HepG2 (cell line): ENCODE data around the gene FAM83G. TPM values are rescaled to one million over a fixed set of nuclear protein-coding genes. Genes with fewer than 3 reads are reported as not detected.

Source experiments
- ATAC-seq: fragments of 200-7000 bp; cut with Tn5 transposase; 3 replicates; pipeline ENCODE4 v1.9.1; 2020; ENCODE audit warnings: mild to moderate bottlenecking, moderate library complexity
- BruUV-seq: library from RNA; stranded (reverse); fragments of 400-500 nt; replicated peaks from 2 replicates; lab custom pipeline; 2021; lab: Mats Ljungman, UMichigan
- CTCF ChIA-PET: fragments of 300-600 bp; formaldehyde crosslinking; extraction: SDS; loops from one replicate; lab custom pipeline; 2021; ENCODE audit warnings: low total read pairs, inconsistent platforms, low intra/inter-chr PET ratio; lab: Yijun Ruan, JAX
- POLR2A ChIA-PET: fragments of 350-600 bp; sonication (Branson Sonifier 250); formaldehyde crosslinking; loops from one replicate; lab custom pipeline; 2020; ENCODE audit warnings: antibody characterized with exemption, inconsistent platforms; lab: Yijun Ruan, JAX
- DNase-seq: peaks from one replicate; pipeline ENCODE4 v3.0.0-alpha.2; 2015; ENCODE audit warnings: low spot score
- FAIRE-seq: peaks from 3 replicates; lab custom pipeline; 2011; peaks lifted over from hg19 to GRCh38; lab: Jason Lieb, UNC
- H2AFZ ChIP-seq: one replicate; pipeline ENCODE4 v1.6.1; 2011; ENCODE audit warnings: low read length, inconsistent platforms
- H3K27ac ChIP-seq: fragments of 300-600 bp; 3 replicates; pipeline ENCODE4 v1.8.0; 2011; ENCODE audit warnings: mixed run types, mild to moderate bottlenecking, mixed read lengths, low read length, inconsistent platforms; ENCODE audit not compliant: insufficient read depth; ENCODE audit errors: extremely low read length
- H3K27me3 ChIP-seq, 2 experiments: fragments of 200-600 bp in 1 of 2; 2 replicates in 1 of 2; 3 replicates in 1 of 2; pipeline versions ENCODE4 v1.6.0 to v1.8.0; 2011; ENCODE audit warnings: low read length in 2 of 2, mild to moderate bottlenecking in 2 of 2, moderate library complexity in 2 of 2, inconsistent platforms in 1 of 2; ENCODE audit not compliant: insufficient read depth in 2 of 2, control insufficient read depth in 1 of 2
- H3K36me3 ChIP-seq, 2 experiments: fragments of 200-600 bp in 1 of 2; replicated peaks in 1 of 2; 2 replicates in 1 of 2; 3 replicates in 1 of 2; pipeline versions ENCODE4 v1.5.1 to v1.8.0; 2011; ENCODE audit warnings: low read length in 2 of 2, inconsistent platforms in 1 of 2; ENCODE audit not compliant: insufficient read depth in 2 of 2, control insufficient read depth in 1 of 2
- H3K4me1 ChIP-seq: 2 replicates; pipeline ENCODE4 v1.5.1; 2012; ENCODE audit warnings: low read length, inconsistent platforms; ENCODE audit not compliant: insufficient read depth
- H3K4me2 ChIP-seq: 2 replicates; pipeline ENCODE4 v1.6.0; 2011; ENCODE audit warnings: low read depth, low read length, inconsistent platforms
- H3K4me3 ChIP-seq, 3 experiments: fragments of 200-600 bp in 1 of 3; sonication (generic), shearing (Covaris generic) in 1 of 3; replicated peaks in 1 of 3; 2 replicates each; pipeline ENCODE4 v1.5.1; 2011 to 2016; ENCODE audit warnings: low read length in 3 of 3, inconsistent platforms in 2 of 3, low read depth in 2 of 3, mild to moderate bottlenecking in 2 of 3, control low read depth in 1 of 3, mixed read lengths in 1 of 3; ENCODE audit not compliant: insufficient read depth in 1 of 3
- H3K79me2 ChIP-seq: one replicate; pipeline ENCODE4 v1.6.1; 2011; ENCODE audit warnings: low read length, inconsistent platforms; ENCODE audit not compliant: insufficient read depth
- H3K9ac ChIP-seq: 2 replicates; pipeline ENCODE4 v1.6.0; 2011; ENCODE audit warnings: mild to moderate bottlenecking, low read depth, low read length, inconsistent platforms; ENCODE audit not compliant: insufficient read depth
- H3K9me3 ChIP-seq: 2 replicates; pipeline ENCODE4 v1.5.1; 2012; ENCODE audit warnings: mild to moderate bottlenecking, low read length
- H4K20me1 ChIP-seq: 2 replicates; pipeline ENCODE4 v1.6.0; 2011; ENCODE audit warnings: inconsistent platforms, mild to moderate bottlenecking, low read length, moderate library complexity; ENCODE audit not compliant: insufficient read depth
- AGO2 ChIP-seq: fragments of 200-400 bp; formaldehyde crosslinking; optimal IDR thresholded peaks from 2 replicates; pipeline ENCODE3; 2017; ENCODE audit warnings: mild to moderate bottlenecking, low read depth, low read length, moderate library complexity
- RBFOX2 ChIP-seq: fragments of 200-400 bp; formaldehyde crosslinking; IDR thresholded peaks from 2 replicates; pipeline ENCODE4 v1.6.1; 2017; ENCODE audit warnings: low read depth, mild to moderate bottlenecking, low read length
- ZBED4 ChIP-seq: sonication (generic); formaldehyde crosslinking; IDR thresholded peaks from 2 replicates; pipeline ENCODE4 v1.4.0; 2020; ENCODE audit warnings: missing genetic modification reagents, borderline replicate concordance
- WGBS: methylation state at CpG from one replicate; pipeline ENCODE4 v1.1.6; 2017; ENCODE audit warnings: low lambda C conversion rate; 5-methylcytosine and 5-hydroxymethylcytosine counted together
- in situ Hi-C: cut with HindIII; loops from 2 replicates; pipeline ENCODE4 v1.10.0; 2017; ENCODE audit warnings: low pct_unique_long_range_greater_than_20kb; ENCODE audit not compliant: extremely low pct_ligation_motif_present
- intact Hi-C: fragments of 100-400 bp; cut with micrococcal nuclease; formaldehyde crosslinking; loops from one replicate; pipeline ENCODE4 v1.10.0; 2022; ENCODE audit not compliant: unreplicated experiment
- polyA plus RNA-seq, 8 experiments: library from polyadenylated mRNA; depleted of rRNA in 3 of 8; stranded (reverse) in 7 of 8; unstranded in 1 of 8; fragments of >200 nt; fragmentation: Illumina TruSeq in 4 of 8; extraction: Trizol in 4 of 8; gene quantifications; 2 replicates each; pipeline versions ENCODE4 v1.2.1 to v1.2.3, GENCODE V29; 2011 to 2016; ENCODE audit warnings: low read depth in 4 of 8, missing spikeins in 1 of 8, mixed read lengths in 1 of 8; ENCODE audit not compliant: insufficient read depth in 1 of 8
- total RNA-seq, 5 experiments: library from RNA; depleted of rRNA; stranded (reverse); fragments of >200 nt; fragmentation: Illumina TruSeq; extraction: Trizol; gene quantifications; 2 replicates each; pipeline ENCODE4 v1.2.3, GENCODE V29; 2016; ENCODE audit warnings: low read depth in 1 of 5

Gene FAM83G
- total and polyA plus RNA-seq, 2 of the 13 experiments (the other 11 are each of a cell fraction or from before 2014, with no cell fraction given) = 13.7 to 18.6 TPM

GRCh38 chr17:18985475-18985874 lies 19.1 kb downstream of the FAM83G start:
- FAIRE-seq (no peak), ATAC-seq (no peak), DNase-seq (no peak)
- Histone ChIP-seq H3K9me3 (no peaks in the 10 kb centered on the region), H3K4me1 (peaks cover 63% of the 10 kb centered on the region), H3K79me2 (no peaks in the 10 kb centered on the region), H2AFZ (no peak overlapping the region), H4K20me1 (no peaks in the 10 kb centered on the region), H3K4me2 (no peak overlapping the region), H3K4me3 (no peak overlapping the region), H3K27ac (no peak overlapping the region), H3K36me3 (peaks cover 18 to 53% of the 10 kb centered on the region in 2 experiments), H3K9ac (no peak overlapping the region), H3K27me3 (no peaks in the 10 kb centered on the region)
- in situ Hi-C loops = no loop called here
- ChIA-PET CTCF (no interaction called here), POLR2A (interaction anchor here (0.7 to 1.5 kb wide), 3 partner anchors 12 to 19 kb away, joined by 3 to 7 read pairs (median 3); partner anchors contain the start of gene FAM83G)
- no peak for TF ChIP-seq ZBED4
- peak; percentile 14 for TF ChIP-seq AGO2
- peak; percentile 34; the same call in 1 of the 2 replicates for TF ChIP-seq RBFOX2
- 100% methylated on average over 2 of the region's 9 CpGs for WGBS
- BruUV-seq = no TSS peak
- intact Hi-C loops = no loop called here
